Measurements from ENCODE around the gene THBS2.

- no peak for TF ChIP-seq CTCF (IDR thresholded peaks at IDR 0.05; ENCODE audit: low read depth, low read length)
- no peak for TF ChIP-seq POLR2A (IDR thresholded peaks at IDR 0.05; ENCODE audit: extremely low read depth, insufficient read length)
Measured at GRCh38 chr6:169207482-169207881, 46.2 kb downstream of the THBS2 start.

All from NB4 (cell line).